ENCODE measurements around the gene C1QTNF5.

- TF ChIP-seq POLR2AphosphoS5 (IDR thresholded peaks at IDR 0.05; ENCODE audit: low read depth) (no peak), SPI1 (IDR thresholded peaks at IDR 0.05; ENCODE audit: borderline replicate concordance, low read depth) (no peak), CTCF (IDR thresholded peaks at IDR 0.05; ENCODE audit: insufficient read depth, low read length) (no peak)
These were observed 27.0 kb upstream of the C1QTNF5 start for GRCh38 chr11:119367661-119368120.

Measured in HL-60 (cell line).